Measurements from ENCODE around the gene GRIP2.

The GRIP2 gene

DNA sequence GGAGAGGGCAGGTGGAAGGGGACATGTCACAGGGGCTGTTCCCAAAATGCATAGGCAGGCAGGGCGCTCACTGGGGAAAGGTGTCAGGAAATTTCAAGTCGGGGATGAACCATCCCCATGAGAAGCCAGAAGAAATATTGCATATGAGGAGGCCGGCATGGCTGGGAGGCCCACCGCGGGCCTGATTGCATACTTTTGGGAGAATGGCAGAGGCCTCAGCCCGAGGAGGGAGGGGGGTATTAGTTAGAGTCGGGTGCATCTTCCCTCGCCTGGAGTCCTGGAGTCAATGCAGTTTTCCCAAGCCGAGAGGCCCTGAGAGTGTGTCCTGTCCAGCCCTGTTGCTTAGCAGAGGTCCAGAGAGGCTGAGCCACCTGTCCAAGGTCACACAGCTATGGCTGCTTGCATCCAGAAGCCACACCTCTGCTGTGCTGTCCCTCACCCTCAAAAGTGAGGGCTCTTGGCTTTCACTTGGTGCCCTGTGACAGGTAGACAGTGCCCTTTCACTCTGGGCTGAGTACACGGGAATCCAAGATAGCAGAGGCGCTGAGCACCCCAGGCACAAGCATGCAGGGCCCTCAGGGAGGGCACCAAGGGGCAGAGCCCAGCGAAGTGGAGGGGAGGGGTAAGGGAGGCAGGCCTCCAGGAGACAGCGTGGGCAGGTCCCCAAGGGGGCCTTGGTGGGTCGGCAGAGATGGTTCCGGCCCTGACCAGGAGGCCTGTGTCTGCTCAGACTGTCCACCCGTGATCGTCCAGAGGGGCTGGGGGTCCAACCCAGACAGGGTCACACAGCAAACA is 48.5 kb downstream of the GRIP2 start:
- in situ Hi-C loops (cut with MboI; ENCODE audit: low sequenced_read_pairs, unreplicated experiment), result no loop called here
- no peak for DNase-seq (ENCODE audit: low spot score)

GRCh38 chr3:14490831-14491230 is 49.3 kb downstream of the GRIP2 start:
- in situ Hi-C loops (cut with MboI; ENCODE audit: low sequenced_read_pairs, unreplicated experiment), result no loop called here
- TF ChIP-seq, protein P1, sequence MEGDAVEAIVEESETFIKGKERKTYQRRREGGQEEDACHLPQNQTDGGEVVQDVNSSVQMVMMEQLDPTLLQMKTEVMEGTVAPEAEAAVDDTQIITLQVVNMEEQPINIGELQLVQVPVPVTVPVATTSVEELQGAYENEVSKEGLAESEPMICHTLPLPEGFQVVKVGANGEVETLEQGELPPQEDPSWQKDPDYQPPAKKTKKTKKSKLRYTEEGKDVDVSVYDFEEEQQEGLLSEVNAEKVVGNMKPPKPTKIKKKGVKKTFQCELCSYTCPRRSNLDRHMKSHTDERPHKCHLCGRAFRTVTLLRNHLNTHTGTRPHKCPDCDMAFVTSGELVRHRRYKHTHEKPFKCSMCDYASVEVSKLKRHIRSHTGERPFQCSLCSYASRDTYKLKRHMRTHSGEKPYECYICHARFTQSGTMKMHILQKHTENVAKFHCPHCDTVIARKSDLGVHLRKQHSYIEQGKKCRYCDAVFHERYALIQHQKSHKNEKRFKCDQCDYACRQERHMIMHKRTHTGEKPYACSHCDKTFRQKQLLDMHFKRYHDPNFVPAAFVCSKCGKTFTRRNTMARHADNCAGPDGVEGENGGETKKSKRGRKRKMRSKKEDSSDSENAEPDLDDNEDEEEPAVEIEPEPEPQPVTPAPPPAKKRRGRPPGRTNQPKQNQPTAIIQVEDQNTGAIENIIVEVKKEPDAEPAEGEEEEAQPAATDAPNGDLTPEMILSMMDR (IDR thresholded peaks at IDR 0.05; ENCODE audit: borderline replicate concordance, control extremely low read depth, extremely low read depth, insufficient read depth, missing control alignments), result no peak
- no peak for DNase-seq (ENCODE audit: low spot score)

More for the DNA sequence above, 48.5 kb downstream of the GRIP2 start:
- TF ChIP-seq, protein P1 (IDR thresholded peaks at IDR 0.05; ENCODE audit: borderline replicate concordance, control extremely low read depth, extremely low read depth, insufficient read depth, missing control alignments), result no peak

- DNase-seq (ENCODE audit: low spot score), result no peak
- TF ChIP-seq, protein P1 (IDR thresholded peaks at IDR 0.05; ENCODE audit: borderline replicate concordance, control extremely low read depth, extremely low read depth, insufficient read depth, missing control alignments), result no peak
- in situ Hi-C loops (cut with MboI; ENCODE audit: low sequenced_read_pairs, unreplicated experiment), result no loop called here
Observed at GRCh38 chr3:14490255-14490654, 49.9 kb downstream of the GRIP2 start.

DNA sequence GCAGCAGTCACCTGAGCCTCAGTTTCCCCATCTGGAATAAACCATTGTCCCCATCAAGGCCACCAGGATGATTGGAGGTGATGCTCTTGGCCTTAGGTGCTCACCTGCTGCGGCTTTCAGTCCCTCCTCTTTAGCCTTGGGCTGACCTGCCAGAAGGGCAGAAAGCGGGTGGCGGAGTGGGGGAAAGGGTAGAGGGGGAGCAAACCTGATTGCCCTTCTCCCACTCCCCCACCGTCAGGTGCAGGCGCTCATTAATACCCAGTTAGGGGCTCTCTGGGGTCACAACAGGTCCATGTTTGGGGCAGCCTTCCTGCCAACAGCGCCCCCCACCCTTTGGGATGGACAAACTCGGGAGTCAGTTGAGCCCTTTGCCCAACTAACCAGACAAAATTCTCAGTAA is 50.5 kb downstream of the GRIP2 start:
- TF ChIP-seq, protein P1 (IDR thresholded peaks at IDR 0.05; ENCODE audit: borderline replicate concordance, control extremely low read depth, extremely low read depth, insufficient read depth, missing control alignments), result no peak
- in situ Hi-C loops (cut with MboI; ENCODE audit: low sequenced_read_pairs, unreplicated experiment), result no loop called here
- DNase-seq (ENCODE audit: low spot score), result no peak

- in situ Hi-C loops (cut with MboI; ENCODE audit: low sequenced_read_pairs, unreplicated experiment), result no loop called here
- no peak for DNase-seq (ENCODE audit: low spot score)
- TF ChIP-seq, protein P1 (IDR thresholded peaks at IDR 0.05; ENCODE audit: borderline replicate concordance, control extremely low read depth, extremely low read depth, insufficient read depth, missing control alignments), result no peak
Observed at GRCh38 chr3:14488286-14489041, 51.7 kb downstream of the GRIP2 start.

GRCh38 chr3:14487821-14488220 is 52.3 kb downstream of the GRIP2 start:
- no peak for DNase-seq (ENCODE audit: low spot score)
- TF ChIP-seq, protein P1 (IDR thresholded peaks at IDR 0.05; ENCODE audit: borderline replicate concordance, control extremely low read depth, extremely low read depth, insufficient read depth, missing control alignments), result no peak
- in situ Hi-C loops (cut with MboI; ENCODE audit: low sequenced_read_pairs, unreplicated experiment), result no loop called here

Measured in GM13976 (cell line).